K562 (cell line): ENCODE measurements around the gene FRMD4B. TPM values are rescaled to one million over a fixed set of nuclear protein-coding genes. Genes with fewer than 3 reads are reported as not detected.

Experiments
- ATAC-seq: fragments of 200-7000 bp; cut with Tn5 transposase; 3 replicates; pipeline ENCODE4 v1.9.1; 2020; ENCODE audit warnings: moderate library complexity
- BruUV-seq: library from RNA; stranded (reverse); fragments of 400-500 nt; replicated peaks from 2 replicates; lab custom pipeline; 2021; lab: Mats Ljungman, UMichigan
- CTCF ChIA-PET: fragments of 300-600 bp; formaldehyde crosslinking; extraction: SDS; loops from one replicate; lab custom pipeline; 2021; ENCODE audit warnings: low intra/inter-chr PET ratio; lab: Yijun Ruan, JAX
- POLR2A ChIA-PET: fragments of 300-600, 350-650 bp; sonication (Branson Sonifier 250); formaldehyde crosslinking; extraction: SDS; loops from one replicate; lab custom pipeline; 2021; ENCODE audit warnings: antibody characterized with exemption, inconsistent platforms; lab: Yijun Ruan, JAX
- DNase-seq, 4 experiments: peaks; one replicate each; pipeline versions ENCODE4 v3.0.0 to v3.0.0-alpha.2; 2011 to 2018; ENCODE audit warnings: low spot score in 3 of 4, mixed read lengths in 3 of 4; ENCODE audit errors: extremely low read depth in 1 of 4
- FAIRE-seq: peaks from 2 replicates; lab custom pipeline; 2011; peaks lifted over from hg19 to GRCh38; lab: Jason Lieb, UNC
- H2AFZ ChIP-seq: 2 replicates; pipeline ENCODE4 v1.6.0; 2011; ENCODE audit warnings: low read depth, low read length, control low read depth, inconsistent platforms
- H3K27ac ChIP-seq: fragments of 200-600 bp; 3 replicates; pipeline ENCODE4 v1.8.0; 2011; ENCODE audit warnings: low read depth, mild to moderate bottlenecking, control low read depth, inconsistent platforms, low read length, moderate library complexity, mixed read lengths; ENCODE audit errors: extremely low read depth
- H3K27me3 ChIP-seq, 2 experiments: fragments of 300-600 bp in 1 of 2; 2 replicates in 1 of 2; 3 replicates in 1 of 2; pipeline versions ENCODE4 v1.6.0 to v1.8.0; 2011; ENCODE audit warnings: inconsistent platforms in 2 of 2, low read length in 2 of 2, mild to moderate bottlenecking in 1 of 2, mixed read lengths in 1 of 2, moderate library complexity in 1 of 2; ENCODE audit not compliant: control insufficient read depth in 2 of 2, insufficient read depth in 2 of 2
- H3K36me3 ChIP-seq: fragments of 300-600 bp; 3 replicates; pipeline ENCODE4 v1.8.0; 2011; ENCODE audit warnings: mild to moderate bottlenecking, low read length, inconsistent platforms; ENCODE audit not compliant: control insufficient read depth, insufficient read depth
- H3K4me1 ChIP-seq, 2 experiments: fragments of 200-600 bp in 1 of 2; replicated peaks in 1 of 2; 2 replicates in 1 of 2; 3 replicates in 1 of 2; pipeline versions ENCODE4 v1.5.1 to v1.8.0; 2011; ENCODE audit warnings: inconsistent platforms in 2 of 2, low read length in 2 of 2, mild to moderate bottlenecking in 1 of 2, mixed read lengths in 1 of 2, moderate library complexity in 1 of 2; ENCODE audit not compliant: control insufficient read depth in 2 of 2, insufficient read depth in 2 of 2
- H3K4me2 ChIP-seq: 2 replicates; pipeline ENCODE4 v1.6.1; 2011; ENCODE audit warnings: low read length, control low read depth, inconsistent platforms, mixed read lengths; ENCODE audit not compliant: insufficient read depth
- H3K4me3 ChIP-seq: fragments of 200-600 bp; sonication (generic), shearing (Covaris generic); 2 replicates; pipeline ENCODE4 v1.5.1; 2016; ENCODE audit warnings: control low read depth, inconsistent platforms
- H3K79me2 ChIP-seq: fragments of 200-600 bp; 3 replicates; pipeline ENCODE4 v1.8.0; 2011; ENCODE audit warnings: low read length, inconsistent platforms; ENCODE audit not compliant: control insufficient read depth, insufficient read depth
- H3K9ac ChIP-seq, 2 experiments: 2 replicates each; pipeline versions ENCODE4 v1.6.0 to v1.6.1; 2011; ENCODE audit warnings: low read depth in 2 of 2, low read length in 2 of 2, control low read depth in 1 of 2, inconsistent platforms in 1 of 2, mild to moderate bottlenecking in 1 of 2, mixed read lengths in 1 of 2; ENCODE audit not compliant: insufficient read depth in 1 of 2
- H3K9me1 ChIP-seq: one replicate; pipeline ENCODE4 v1.6.0; 2011; ENCODE audit warnings: inconsistent platforms, mild to moderate bottlenecking, low read length, moderate library complexity; ENCODE audit not compliant: control insufficient read depth, insufficient read depth
- H3K9me3 ChIP-seq: replicated peaks from 2 replicates; pipeline ENCODE4 v1.5.1; 2011; ENCODE audit warnings: low read depth, low read length, inconsistent platforms; ENCODE audit not compliant: control insufficient read depth, insufficient read depth
- H4K20me1 ChIP-seq: replicated peaks from 2 replicates; pipeline ENCODE4 v1.6.1; 2011; ENCODE audit warnings: low read length, inconsistent platforms, mixed read lengths; ENCODE audit not compliant: control insufficient read depth, insufficient read depth
- CBFA2T2 ChIP-seq: fragments of 450-650 bp; conservative IDR thresholded peaks from 2 replicates; pipeline ENCODE4 v1.6.1; 2017; ENCODE audit warnings: mild to moderate bottlenecking
- CBX1 ChIP-seq: sonication (generic); IDR thresholded peaks from 2 replicates; pipeline ENCODE4 v1.6.1; 2016; ENCODE audit warnings: antibody characterized with exemption, low read depth, mild to moderate bottlenecking
- ELF4 ChIP-seq: fragments of 450-650 bp; formaldehyde crosslinking; IDR thresholded peaks from 2 replicates; pipeline ENCODE4 v1.4.0; 2022; ENCODE audit warnings: missing genetic modification characterization
- GATAD2B ChIP-seq: fragments of 450-650 bp; IDR thresholded peaks from 2 replicates; pipeline ENCODE4 v1.6.1; 2017; ENCODE audit warnings: mild to moderate bottlenecking, borderline replicate concordance
- PCBP1 ChIP-seq: fragments of 200-400 bp; formaldehyde crosslinking; IDR thresholded peaks from 2 replicates; pipeline ENCODE4 v1.6.1; 2018; ENCODE audit warnings: mild to moderate bottlenecking, low read depth, low read length; ENCODE audit not compliant: poor library complexity, severe bottlenecking
- POU5F1 ChIP-seq: fragments of 150-350 bp; IDR thresholded peaks from 2 replicates; pipeline ENCODE4 v1.6.1; 2014; ENCODE audit warnings: borderline replicate concordance, low read length, low read depth, mild to moderate bottlenecking; ENCODE audit not compliant: partially characterized antibody
- STAG1 ChIP-seq: sonication (generic); formaldehyde crosslinking; IDR thresholded peaks from 2 replicates; pipeline ENCODE4 v1.5.0; 2020; ENCODE audit warnings: missing genetic modification reagents, borderline replicate concordance
- TCF7L2 ChIP-seq: fragments of 150-350 bp; IDR thresholded peaks from 2 replicates; pipeline ENCODE4 v1.6.1; 2016; ENCODE audit warnings: low read depth, mild to moderate bottlenecking, low read length, moderate library complexity
- ZNF24 ChIP-seq: fragments of 450-650 bp; IDR thresholded peaks from 2 replicates; pipeline ENCODE4 v1.6.1; 2016
- ZNF830 ChIP-seq: fragments of 250-450 bp; sonication (Bioruptor Pico); IDR thresholded peaks from 2 replicates; pipeline ENCODE4 v1.5.0; 2021; ENCODE audit warnings: mild to moderate bottlenecking
- WGBS: fragments of 100-300 bp; shearing (Covaris generic); methylation state at CpG from one replicate; pipeline ENCODE4 v1.1.6; 2016; ENCODE audit warnings: low coverage, mixed read lengths; ENCODE audit not compliant: insufficient coverage; ENCODE audit errors: missing lambda C conversion rate; 5-methylcytosine and 5-hydroxymethylcytosine counted together
- in situ Hi-C: fragments of 300-500 bp; cut with MboI; formaldehyde crosslinking; loops from 4 replicates; pipeline ENCODE4 v1.15.0; 2018; ENCODE audit warnings: inconsistent platforms, mixed read lengths
- intact Hi-C: fragments of 100-400 bp; cut with micrococcal nuclease; formaldehyde crosslinking; loops from 2 replicates; pipeline ENCODE4 v1.14.2; 2022
- polyA plus RNA-seq, 8 experiments: library from polyadenylated mRNA; depleted of rRNA in 4 of 8; stranded (reverse) in 5 of 8; unstranded in 3 of 8; fragments of >200 nt; fragmentation: Nextera tagmentation in 2 of 8; fragmentation: Illumina TruSeq in 1 of 8; extraction: Ambion mirVana in 2 of 8; extraction: Trizol in 1 of 8; gene quantifications; 2 replicates each; pipeline versions ENCODE4 v1.2.1 to v1.2.3, GENCODE V29; 2011 to 2014; ENCODE audit warnings: inconsistent platforms in 1 of 8, missing spikeins in 1 of 8
- total RNA-seq, 7 experiments: library from RNA; depleted of rRNA in 6 of 7; stranded (reverse); fragments of >200 nt in 6 of 7; fragmentation: Illumina TruSeq in 2 of 7; extraction: Trizol in 2 of 7; gene quantifications; 2 replicates each; pipeline versions ENCODE4 v1.2.1 to v1.2.3, GENCODE V29; 2011 to 2021; ENCODE audit warnings: low replicate concordance in 1 of 7
- TF ChIP-seq, protein P1 (sequence below), 2 experiments: fragments of 450-650 bp; formaldehyde crosslinking in 1 of 2; IDR thresholded peaks; 2 replicates each; pipeline versions ENCODE4 v1.4.0 to v1.6.1; 2014 to 2020; ENCODE audit warnings: mild to moderate bottlenecking in 2 of 2, borderline replicate concordance in 1 of 2, low read depth in 1 of 2
- TF ChIP-seq, protein P2 (sequence below): fragments of 150-350 bp; IDR thresholded peaks from 2 replicates; pipeline ENCODE4 v1.6.1; 2014; ENCODE audit warnings: low read depth, mild to moderate bottlenecking, low read length, borderline replicate concordance

Gene FRMD4B
- total and polyA plus RNA-seq, 9 of the 15 experiments (the other 6 are each of a cell fraction or from before 2014, with no cell fraction given): 0.03 to 0.09 (median 0.04) TPM; not detected in 3

DNA sequence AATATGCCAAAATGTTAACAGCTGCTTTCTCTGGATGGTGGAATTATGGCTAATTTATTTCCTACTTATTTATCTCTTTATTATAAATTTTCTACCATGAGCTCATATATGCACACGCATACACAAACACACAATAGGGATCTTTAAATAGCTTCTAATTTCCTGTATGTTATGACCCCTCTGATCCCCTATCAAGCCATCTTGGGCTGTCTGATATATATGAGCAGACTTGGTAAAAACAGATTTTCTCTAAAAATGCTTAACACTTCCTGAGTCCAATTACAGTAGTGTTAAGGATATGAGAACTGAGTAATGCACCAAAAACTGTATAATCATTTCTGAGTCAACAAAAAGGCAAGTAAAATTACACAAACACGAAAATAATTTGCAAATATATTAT lies 211.4 kb downstream of the FRMD4B start:
- CTCF ChIA-PET: no interaction called here
- in situ Hi-C loops (loop anchor here (25.0 kb wide), 2 partner anchors 488 to 763 kb away; no protein-coding TSS in a partner anchor), intact Hi-C loops (loop anchor here (10.0 kb wide), 1 partner anchor 70 kb away; no protein-coding TSS in a partner anchor)
- H2AFZ ChIP-seq: no peak overlapping the region
- H3K27me3 ChIP-seq: no peaks in the 10 kb centered on the region; a peak in 1 of 5 replicates
- H3K4me3 ChIP-seq: no peak overlapping the region
- ATAC-seq: no peak
- FAIRE-seq: no peak
- no peak overlapping the region for H3K9ac ChIP-seq
- no peaks in the 10 kb centered on the region for H4K20me1 ChIP-seq
- no peak overlapping the region for H3K4me2 ChIP-seq
- H3K4me1 ChIP-seq: no peaks in the 10 kb centered on the region
- WGBS: 0% methylated on average over 2 of the region's 2 CpGs
- no peaks in the 10 kb centered on the region for H3K79me2 ChIP-seq
- H3K36me3 ChIP-seq: no peaks in the 10 kb centered on the region
- DNase-seq: no peak
- H3K9me3 ChIP-seq: no peaks in the 10 kb centered on the region
- POLR2A ChIA-PET: interaction anchor here (0.6 to 0.7 kb wide), 2 partner anchors 9 to 15 kb away, joined by 3 read pairs; no protein-coding TSS in a partner anchor
- H3K27ac ChIP-seq: no peak overlapping the region
- BruUV-seq: no TSS peak
- H3K9me1 ChIP-seq: no peaks in the 10 kb centered on the region
- TF ChIP-seq ELF4 (CRISPR knock-in tag) (no peak), POU5F1 (no peak), ZNF830 (no peak), PCBP1 (no peak), STAG1 (no peak), CBX1 (no peak), ZNF24 (no peak), TCF7L2 (no peak), CBFA2T2 (no peak), GATAD2B (no peak)
- TF ChIP-seq, protein P1, sequence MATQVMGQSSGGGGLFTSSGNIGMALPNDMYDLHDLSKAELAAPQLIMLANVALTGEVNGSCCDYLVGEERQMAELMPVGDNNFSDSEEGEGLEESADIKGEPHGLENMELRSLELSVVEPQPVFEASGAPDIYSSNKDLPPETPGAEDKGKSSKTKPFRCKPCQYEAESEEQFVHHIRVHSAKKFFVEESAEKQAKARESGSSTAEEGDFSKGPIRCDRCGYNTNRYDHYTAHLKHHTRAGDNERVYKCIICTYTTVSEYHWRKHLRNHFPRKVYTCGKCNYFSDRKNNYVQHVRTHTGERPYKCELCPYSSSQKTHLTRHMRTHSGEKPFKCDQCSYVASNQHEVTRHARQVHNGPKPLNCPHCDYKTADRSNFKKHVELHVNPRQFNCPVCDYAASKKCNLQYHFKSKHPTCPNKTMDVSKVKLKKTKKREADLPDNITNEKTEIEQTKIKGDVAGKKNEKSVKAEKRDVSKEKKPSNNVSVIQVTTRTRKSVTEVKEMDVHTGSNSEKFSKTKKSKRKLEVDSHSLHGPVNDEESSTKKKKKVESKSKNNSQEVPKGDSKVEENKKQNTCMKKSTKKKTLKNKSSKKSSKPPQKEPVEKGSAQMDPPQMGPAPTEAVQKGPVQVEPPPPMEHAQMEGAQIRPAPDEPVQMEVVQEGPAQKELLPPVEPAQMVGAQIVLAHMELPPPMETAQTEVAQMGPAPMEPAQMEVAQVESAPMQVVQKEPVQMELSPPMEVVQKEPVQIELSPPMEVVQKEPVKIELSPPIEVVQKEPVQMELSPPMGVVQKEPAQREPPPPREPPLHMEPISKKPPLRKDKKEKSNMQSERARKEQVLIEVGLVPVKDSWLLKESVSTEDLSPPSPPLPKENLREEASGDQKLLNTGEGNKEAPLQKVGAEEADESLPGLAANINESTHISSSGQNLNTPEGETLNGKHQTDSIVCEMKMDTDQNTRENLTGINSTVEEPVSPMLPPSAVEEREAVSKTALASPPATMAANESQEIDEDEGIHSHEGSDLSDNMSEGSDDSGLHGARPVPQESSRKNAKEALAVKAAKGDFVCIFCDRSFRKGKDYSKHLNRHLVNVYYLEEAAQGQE (IDR thresholded peaks at IDR 0.05; ENCODE audit: borderline replicate concordance): no peak
- TF ChIP-seq, protein P1 (CRISPR knock-in tag; IDR thresholded peaks at IDR 0.05; ENCODE audit: low read depth): no peak
- TF ChIP-seq, protein P2, sequence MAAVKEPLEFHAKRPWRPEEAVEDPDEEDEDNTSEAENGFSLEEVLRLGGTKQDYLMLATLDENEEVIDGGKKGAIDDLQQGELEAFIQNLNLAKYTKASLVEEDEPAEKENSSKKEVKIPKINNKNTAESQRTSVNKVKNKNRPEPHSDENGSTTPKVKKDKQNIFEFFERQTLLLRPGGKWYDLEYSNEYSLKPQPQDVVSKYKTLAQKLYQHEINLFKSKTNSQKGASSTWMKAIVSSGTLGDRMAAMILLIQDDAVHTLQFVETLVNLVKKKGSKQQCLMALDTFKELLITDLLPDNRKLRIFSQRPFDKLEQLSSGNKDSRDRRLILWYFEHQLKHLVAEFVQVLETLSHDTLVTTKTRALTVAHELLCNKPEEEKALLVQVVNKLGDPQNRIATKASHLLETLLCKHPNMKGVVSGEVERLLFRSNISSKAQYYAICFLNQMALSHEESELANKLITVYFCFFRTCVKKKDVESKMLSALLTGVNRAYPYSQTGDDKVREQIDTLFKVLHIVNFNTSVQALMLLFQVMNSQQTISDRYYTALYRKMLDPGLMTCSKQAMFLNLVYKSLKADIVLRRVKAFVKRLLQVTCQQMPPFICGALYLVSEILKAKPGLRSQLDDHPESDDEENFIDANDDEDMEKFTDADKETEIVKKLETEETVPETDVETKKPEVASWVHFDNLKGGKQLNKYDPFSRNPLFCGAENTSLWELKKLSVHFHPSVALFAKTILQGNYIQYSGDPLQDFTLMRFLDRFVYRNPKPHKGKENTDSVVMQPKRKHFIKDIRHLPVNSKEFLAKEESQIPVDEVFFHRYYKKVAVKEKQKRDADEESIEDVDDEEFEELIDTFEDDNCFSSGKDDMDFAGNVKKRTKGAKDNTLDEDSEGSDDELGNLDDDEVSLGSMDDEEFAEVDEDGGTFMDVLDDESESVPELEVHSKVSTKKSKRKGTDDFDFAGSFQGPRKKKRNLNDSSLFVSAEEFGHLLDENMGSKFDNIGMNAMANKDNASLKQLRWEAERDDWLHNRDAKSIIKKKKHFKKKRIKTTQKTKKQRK: no peak
